Immature natural killer cell (primary cell): Measurements from ENCODE around the gene RAD51B. TPM values are rescaled to one million over a fixed set of nuclear protein-coding genes. Genes with fewer than 3 reads are reported as not detected.
A peak's percentile ranks its signal among the peaks of the same experiment; 100 is the strongest.
"Not testable (repeated sequence)": the region's sequence is repeated elsewhere in the genome, so short reads cannot be mapped to it uniquely, and the experiment has no call there.

Source experiments
- DNase-seq, 3 donors: peaks; one replicate each; pipeline ENCODE4 v3.0.0; 2022; ENCODE audit warnings: mixed read lengths in 1 of 3
- H3K27ac Mint-ChIP-seq, 6 donors: one replicate each; pipeline ENCODE4 v1.8.0; 2020; ENCODE audit warnings: mixed read lengths in 6 of 6, mild to moderate bottlenecking in 5 of 6, inconsistent platforms in 4 of 6, moderate library complexity in 3 of 6
- H3K27me3 Mint-ChIP-seq, 3 donors: one replicate each; pipeline ENCODE4 v1.8.0; 2020 to 2021; ENCODE audit warnings: low read depth in 3 of 3, mild to moderate bottlenecking in 3 of 3, mixed read lengths in 3 of 3, moderate library complexity in 3 of 3, inconsistent platforms in 1 of 3
- H3K36me3 Mint-ChIP-seq, 3 donors: one replicate each; pipeline ENCODE4 v1.8.0; 2020; ENCODE audit warnings: mixed read lengths in 3 of 3, inconsistent platforms in 2 of 3, mild to moderate bottlenecking in 2 of 3
- H3K4me1 Mint-ChIP-seq, 2 donors: one replicate each; pipeline ENCODE4 v1.8.0; 2020; ENCODE audit warnings: inconsistent platforms in 2 of 2, mild to moderate bottlenecking in 2 of 2, mixed read lengths in 2 of 2, moderate library complexity in 1 of 2
- H3K4me3 Mint-ChIP-seq, 5 donors: one replicate each; pipeline ENCODE4 v1.8.0; 2020; ENCODE audit warnings: mild to moderate bottlenecking in 5 of 5, mixed read lengths in 5 of 5, inconsistent platforms in 3 of 5, moderate library complexity in 3 of 5
- H3K9me3 Mint-ChIP-seq, 6 donors: one replicate each; pipeline ENCODE4 v1.8.0; 2020; ENCODE audit warnings: mild to moderate bottlenecking in 6 of 6, mixed read lengths in 6 of 6, inconsistent platforms in 4 of 6, moderate library complexity in 3 of 6
- polyA plus RNA-seq, 3 donors: library from polyadenylated mRNA; unstranded; fragments of 300-500 nt; fragmentation: Illumina TruSeq; gene quantifications; one replicate each; pipeline ENCODE4 v1.2.3, GENCODE V29; 2021

The RAD51B gene
- polyA plus RNA-seq, 3 donors from 2014 or later = 17.6 to 20.8 (median 17.7) TPM

GRCh38 chr14:67815573-67816225 lies 3.9 kb upstream of the RAD51B start:
- Mint-ChIP-seq H3K27me3 (peaks cover 5 to 13% (median 7%) of the 10 kb centered on the region in 3 donors), H3K4me1 (peaks cover 44 to 64% of the 10 kb centered on the region in 2 donors), H3K27ac (peak overlapping the region; percentile 87 to 96 (median 94)), H3K9me3 (no peaks in the 10 kb centered on the region), H3K36me3 (peaks cover 4 to 23% (median 15%) of the 10 kb centered on the region in 3 donors), H3K4me3 (peak overlapping the region; percentile 90 to 100 (median 97))
- DNase-seq = no peak

GRCh38 chr14:67816326-67817002 lies 3.1 kb upstream of the RAD51B start, which contains the start of gene ZFYVE26:
TSS of gene ZFYVE26 (minus strand) at chr14:67816590. CDS start at chr14:67815963, 627 bp downstream.
- peaks cover 47 to 67% of the 10 kb centered on the region in 2 donors for H3K4me1 Mint-ChIP-seq
- DNase-seq = peak; percentile 85 to 88 (median 86)

GRCh38 chr14:67817750-67818438 lies 1.7 kb upstream of the RAD51B start:
- H3K4me1 Mint-ChIP-seq = peaks cover 47 to 67% of the 10 kb centered on the region in 2 donors
- no peak for DNase-seq
- H3K36me3 Mint-ChIP-seq = peaks cover under 1 to 8% (median 4%) of the 10 kb centered on the region in 3 donors
- H3K4me3 Mint-ChIP-seq = peak overlapping the region; percentile 97 to 100 (median 99)
- peaks cover 5 to 13% (median 9%) of the 10 kb centered on the region in 3 donors for H3K27me3 Mint-ChIP-seq
- peak overlapping the region in 1 of 6 donors; percentile 7 for H3K27ac Mint-ChIP-seq
- H3K9me3 Mint-ChIP-seq = no peaks in the 10 kb centered on the region

More at GRCh38 chr14:67816326-67817002, 3.1 kb upstream of the RAD51B start, which contains the start of gene ZFYVE26:
- H3K36me3 Mint-ChIP-seq = peaks cover 4 to 16% (median 10%) of the 10 kb centered on the region in 3 donors
- no peaks in the 10 kb centered on the region for H3K9me3 Mint-ChIP-seq
- H3K4me3 Mint-ChIP-seq = peak within 1 kb of the TSS; percentile 90 to 100 (median 97)
- peak within 1 kb of the TSS; percentile 87 to 96 (median 94) for H3K27ac Mint-ChIP-seq
- peaks cover 5 to 13% (median 7%) of the 10 kb centered on the region in 3 donors for H3K27me3 Mint-ChIP-seq

- peaks cover 47 to 67% of the 10 kb centered on the region in 2 donors for H3K4me1 Mint-ChIP-seq
- not testable (repeated sequence) for H3K9me3 Mint-ChIP-seq
- peak overlapping the region; percentile 97 to 100 (median 99) for H3K4me3 Mint-ChIP-seq
Measured at GRCh38 chr14:67818476-67818875, 1.1 kb upstream of the RAD51B start.

GRCh38 chr14:67820428-67820971 lies 921 bp downstream of the RAD51B start:
- H3K4me1 Mint-ChIP-seq = peaks cover 37 to 47% of the 10 kb centered on the region in 2 donors
- peak overlapping the region in 5 of 6 donors; percentile 77 to 95 (median 89) for H3K27ac Mint-ChIP-seq
- peak overlapping the region; percentile 97 to 100 (median 99) for H3K4me3 Mint-ChIP-seq

More at GRCh38 chr14:67818476-67818875, 1.1 kb upstream of the RAD51B start:
- not testable (repeated sequence) for DNase-seq, H3K36me3 Mint-ChIP-seq
- H3K27me3 Mint-ChIP-seq = peaks cover 5 to 13% (median 9%) of the 10 kb centered on the region in 3 donors
- peak overlapping the region in 2 of 6 donors; percentile 45 to 70 for H3K27ac Mint-ChIP-seq

GRCh38 chr14:67821121-67821520 lies 1.5 kb downstream of the RAD51B start:
- DNase-seq = no peak
- Mint-ChIP-seq H3K9me3 (no peaks in the 10 kb centered on the region), H3K4me1 (peaks cover 31 to 41% of the 10 kb centered on the region in 2 donors), H3K27me3 (peaks cover 3 to 11% (median 9%) of the 10 kb centered on the region in 3 donors), H3K4me3 (peak overlapping the region; percentile 97 to 100 (median 99)), H3K36me3 (peaks cover 0 to 5% (median 3%) of the 10 kb centered on the region in 3 donors), H3K27ac (peak overlapping the region in 2 of 6 donors; percentile 87 to 89)

More at GRCh38 chr14:67820428-67820971, 921 bp downstream of the RAD51B start:
- Mint-ChIP-seq H3K36me3 (no peaks in the 10 kb centered on the region), H3K27me3 (peaks cover 4 to 13% (median 9%) of the 10 kb centered on the region in 3 donors), H3K9me3 (no peaks in the 10 kb centered on the region)
- DNase-seq = no peak

GRCh38 chr14:67831113-67831512 lies 11.5 kb downstream of the RAD51B start:
- DNase-seq = no peak
- Mint-ChIP-seq H3K4me3 (no peak overlapping the region), H3K27me3 (no peaks in the 10 kb centered on the region), H3K4me1 (peaks cover 0 to 8% of the 10 kb centered on the region in 2 donors), H3K36me3 (peaks cover 18 to 30% (median 26%) of the 10 kb centered on the region in 3 donors), H3K9me3 (no peaks in the 10 kb centered on the region), H3K27ac (no peak overlapping the region)

GRCh38 chr14:67833403-67833802 lies 13.8 kb downstream of the RAD51B start:
- H3K4me1 Mint-ChIP-seq = peaks cover 8 to 23% of the 10 kb centered on the region in 2 donors
- H3K27ac Mint-ChIP-seq = no peak overlapping the region
- peaks cover 0 to 5% (median 0%) of the 10 kb centered on the region in 3 donors for H3K27me3 Mint-ChIP-seq
- no peaks in the 10 kb centered on the region for H3K9me3 Mint-ChIP-seq
- no peak overlapping the region for H3K4me3 Mint-ChIP-seq
- DNase-seq = no peak
- peaks cover 2 to 15% (median 10%) of the 10 kb centered on the region in 3 donors for H3K36me3 Mint-ChIP-seq

GRCh38 chr14:67835596-67835995 lies 16.0 kb downstream of the RAD51B start:
- H3K4me1 Mint-ChIP-seq = peaks cover 8 to 23% of the 10 kb centered on the region in 2 donors
- no peak overlapping the region for H3K4me3 Mint-ChIP-seq
- H3K36me3 Mint-ChIP-seq = peaks cover 0 to 6% (median 4%) of the 10 kb centered on the region in 3 donors
- H3K27ac Mint-ChIP-seq = no peak overlapping the region
- no peaks in the 10 kb centered on the region for H3K9me3 Mint-ChIP-seq
- H3K27me3 Mint-ChIP-seq = peaks cover 0 to 7% (median 0%) of the 10 kb centered on the region in 3 donors
- no peak for DNase-seq

- peak; percentile 62 to 76 (median 72) for DNase-seq
- Mint-ChIP-seq H3K9me3 (no peaks in the 10 kb centered on the region), H3K27me3 (peaks cover 0 to 7% (median 0%) of the 10 kb centered on the region in 3 donors), H3K27ac (peak overlapping the region in 4 of 6 donors; percentile 10 to 58 (median 31)), H3K4me3 (no peak overlapping the region), H3K36me3 (peaks cover 0 to 12% (median 4%) of the 10 kb centered on the region in 3 donors), H3K4me1 (peaks cover 8 to 23% of the 10 kb centered on the region in 2 donors)
Measured at GRCh38 chr14:67837011-67837624, 17.5 kb downstream of the RAD51B start.

- no peak overlapping the region for H3K27ac Mint-ChIP-seq
- peaks cover 13 to 53% of the 10 kb centered on the region in 2 donors for H3K4me1 Mint-ChIP-seq
- no peak for DNase-seq
- H3K4me3 Mint-ChIP-seq = no peak overlapping the region
- peaks cover 0 to 11% (median under 1%) of the 10 kb centered on the region in 6 donors for H3K9me3 Mint-ChIP-seq
- peaks cover 8 to 31% (median 30%) of the 10 kb centered on the region in 3 donors for H3K36me3 Mint-ChIP-seq
- H3K27me3 Mint-ChIP-seq = peaks cover 3 to 15% (median 13%) of the 10 kb centered on the region in 3 donors
Measured at GRCh38 chr14:67846029-67846610, 26.5 kb downstream of the RAD51B start.

- Mint-ChIP-seq H3K4me1 (peaks cover 27 to 63% of the 10 kb centered on the region in 2 donors), H3K27me3 (peaks cover 3 to 29% (median 15%) of the 10 kb centered on the region in 3 donors), H3K27ac (no peak overlapping the region), H3K4me3 (no peak overlapping the region), H3K9me3 (peaks cover 0 to 11% (median under 1%) of the 10 kb centered on the region in 6 donors), H3K36me3 (peaks cover 8 to 35% (median 29%) of the 10 kb centered on the region in 3 donors)
- no peak for DNase-seq
Measured at GRCh38 chr14:67850066-67850830, 30.7 kb downstream of the RAD51B start.
